ENCODE data around the gene AMOTL2.

Gene AMOTL2

GRCh38 chr3:134311693-134312071, 62.6 kb downstream of the AMOTL2 start:
- peaks cover 13% of the 10 kb centered on the region for H3K4me1 Mint-ChIP-seq (ENCODE audit: low read depth)
- peaks cover 56% of the 10 kb centered on the region for H3K27me3 Mint-ChIP-seq
- intact Hi-C loops (cut with micrococcal nuclease), result no loop called here

GRCh38 chr3:134311265-134311664, 63.0 kb downstream of the AMOTL2 start:
- peaks cover 13% of the 10 kb centered on the region for H3K4me1 Mint-ChIP-seq (ENCODE audit: low read depth)
- intact Hi-C loops (cut with micrococcal nuclease), result no loop called here
- H3K27ac Mint-ChIP-seq, result no peak overlapping the region
- peaks cover 58% of the 10 kb centered on the region for H3K27me3 Mint-ChIP-seq
- no peak overlapping the region for H3K4me3 Mint-ChIP-seq
- no peaks in the 10 kb centered on the region for H3K9me3 Mint-ChIP-seq
- no peaks in the 10 kb centered on the region for H3K36me3 Mint-ChIP-seq (ENCODE audit: low read depth)

More at GRCh38 chr3:134311693-134312071, 62.6 kb downstream of the AMOTL2 start:
- H3K4me3 Mint-ChIP-seq, result no peak overlapping the region
- no peaks in the 10 kb centered on the region for H3K9me3 Mint-ChIP-seq
- H3K27ac Mint-ChIP-seq, result no peak overlapping the region
- no peaks in the 10 kb centered on the region for H3K36me3 Mint-ChIP-seq (ENCODE audit: low read depth)

- peaks cover 61% of the 10 kb centered on the region for H3K27me3 Mint-ChIP-seq
- intact Hi-C loops (cut with micrococcal nuclease), result no loop called here
These were observed 64.1 kb downstream of the AMOTL2 start for GRCh38 chr3:134309987-134310700.

GRCh38 chr3:134308350-134308891, 65.8 kb downstream of the AMOTL2 start:
- intact Hi-C loops (cut with micrococcal nuclease), result loop anchor here (1.0 kb wide), 2 partner anchors 166 to 184 kb away; no protein-coding TSS in a partner anchor
- peaks cover 13% of the 10 kb centered on the region for H3K4me1 Mint-ChIP-seq (ENCODE audit: low read depth)
- H3K36me3 Mint-ChIP-seq (ENCODE audit: low read depth), result no peaks in the 10 kb centered on the region
- no peak overlapping the region for H3K4me3 Mint-ChIP-seq
- no peaks in the 10 kb centered on the region for H3K9me3 Mint-ChIP-seq
- H3K27ac Mint-ChIP-seq, result no peak overlapping the region
- H3K27me3 Mint-ChIP-seq, result peaks cover 57% of the 10 kb centered on the region

More at GRCh38 chr3:134309987-134310700, 64.1 kb downstream of the AMOTL2 start:
- no peak overlapping the region for H3K4me3 Mint-ChIP-seq
- H3K4me1 Mint-ChIP-seq (ENCODE audit: low read depth), result peaks cover 13% of the 10 kb centered on the region
- no peaks in the 10 kb centered on the region for H3K9me3 Mint-ChIP-seq
- no peaks in the 10 kb centered on the region for H3K36me3 Mint-ChIP-seq (ENCODE audit: low read depth)
- no peak overlapping the region for H3K27ac Mint-ChIP-seq

- Mint-ChIP-seq H3K27ac (no peak overlapping the region), H3K9me3 (no peaks in the 10 kb centered on the region), H3K36me3 (ENCODE audit: low read depth) (no peaks in the 10 kb centered on the region), H3K4me3 (no peak overlapping the region), H3K4me1 (ENCODE audit: low read depth) (peaks cover 9% of the 10 kb centered on the region), H3K27me3 (peaks cover 48% of the 10 kb centered on the region)
- intact Hi-C loops (cut with micrococcal nuclease), result no loop called here
These were observed 66.8 kb downstream of the AMOTL2 start for GRCh38 chr3:134307425-134307824.

GRCh38 chr3:134306320-134306719, 67.9 kb downstream of the AMOTL2 start:
- peaks cover 9% of the 10 kb centered on the region for H3K4me1 Mint-ChIP-seq (ENCODE audit: low read depth)
- no peaks in the 10 kb centered on the region for H3K36me3 Mint-ChIP-seq (ENCODE audit: low read depth)
- H3K27me3 Mint-ChIP-seq, result peaks cover 43% of the 10 kb centered on the region
- no peaks in the 10 kb centered on the region for H3K9me3 Mint-ChIP-seq
- intact Hi-C loops (cut with micrococcal nuclease), result no loop called here
- H3K4me3 Mint-ChIP-seq, result no peak overlapping the region
- H3K27ac Mint-ChIP-seq, result no peak overlapping the region
